GM23338 (cell line): ENCODE measurements around the gene TCERG1L.

ENCODE experiments used
- CREB1 ChIP-seq: fragments of 250-450 bp; sonication (Bioruptor Pico); IDR thresholded peaks from 2 replicates; pipeline ENCODE4 v1.5.0; 2020; ENCODE audit warnings: low read depth, mild to moderate bottlenecking, moderate library complexity
- EZH2 ChIP-seq: fragments of 200-600 bp; sonication (generic); IDR thresholded peaks from one replicate; pipeline ENCODE4 v1.8.0; 2017; ENCODE audit warnings: antibody characterized with exemption, mild to moderate bottlenecking, low read depth; ENCODE audit not compliant: unreplicated experiment
- EZH2phosphoT487 ChIP-seq: fragments of 200-600 bp; sonication (generic); IDR thresholded peaks from one replicate; pipeline ENCODE4 v1.8.1; 2018; ENCODE audit warnings: antibody characterized with exemption; ENCODE audit not compliant: unreplicated experiment
- JUNB ChIP-seq: IDR thresholded peaks from one replicate; pipeline ENCODE4 v1.6.1; 2016; ENCODE audit warnings: antibody characterized with exemption; ENCODE audit not compliant: unreplicated experiment
- NANOG ChIP-seq: IDR thresholded peaks from 2 replicates; pipeline ENCODE4 v1.6.1; 2016; ENCODE audit warnings: antibody characterized with exemption, borderline replicate concordance
- POLR2AphosphoS5 ChIP-seq: IDR thresholded peaks from 2 replicates; pipeline ENCODE4 v1.6.1; 2016; ENCODE audit warnings: antibody characterized with exemption, low read depth
- STAT1 ChIP-seq: IDR thresholded peaks from one replicate; pipeline ENCODE4 v1.6.1; 2016; ENCODE audit warnings: antibody characterized with exemption; ENCODE audit not compliant: unreplicated experiment
- ZNF114 ChIP-seq: fragments of 250-450 bp; sonication (Bioruptor Pico); IDR thresholded peaks from 2 replicates; pipeline ENCODE4 v1.5.0; 2020; ENCODE audit warnings: mild to moderate bottlenecking, moderate library complexity
- ZNF331 ChIP-seq: fragments of 250-450 bp; sonication (Bioruptor Pico); IDR thresholded peaks from 2 replicates; pipeline ENCODE4 v1.5.0; 2020; ENCODE audit warnings: low read depth, mild to moderate bottlenecking, moderate library complexity
- TF ChIP-seq, protein P1 (sequence below), 2 experiments: fragments of 200-600 bp in 1 of 2; sonication (generic) in 1 of 2; conservative IDR thresholded peaks; 2 replicates each; pipeline versions ENCODE4 v1.5.1 to v1.6.1; 2016 to 2017; ENCODE audit warnings: antibody characterized with exemption in 2 of 2, low read depth in 2 of 2, mild to moderate bottlenecking in 2 of 2, moderate library complexity in 1 of 2
- TF ChIP-seq, protein P2 (sequence below): IDR thresholded peaks from one replicate; pipeline ENCODE4 v1.6.1; 2018; ENCODE audit warnings: antibody characterized with exemption; ENCODE audit not compliant: unreplicated experiment
- TF ChIP-seq, protein P3 (sequence below): IDR thresholded peaks from 2 replicates; pipeline ENCODE4 v1.6.1; 2016; ENCODE audit warnings: antibody characterized with exemption
- TF ChIP-seq, protein P4 (sequence below): fragments of 250-450 bp; sonication (Bioruptor Pico); IDR thresholded peaks from 2 replicates; pipeline ENCODE4 v1.5.0; 2020; ENCODE audit warnings: mild to moderate bottlenecking, moderate library complexity

DNA sequence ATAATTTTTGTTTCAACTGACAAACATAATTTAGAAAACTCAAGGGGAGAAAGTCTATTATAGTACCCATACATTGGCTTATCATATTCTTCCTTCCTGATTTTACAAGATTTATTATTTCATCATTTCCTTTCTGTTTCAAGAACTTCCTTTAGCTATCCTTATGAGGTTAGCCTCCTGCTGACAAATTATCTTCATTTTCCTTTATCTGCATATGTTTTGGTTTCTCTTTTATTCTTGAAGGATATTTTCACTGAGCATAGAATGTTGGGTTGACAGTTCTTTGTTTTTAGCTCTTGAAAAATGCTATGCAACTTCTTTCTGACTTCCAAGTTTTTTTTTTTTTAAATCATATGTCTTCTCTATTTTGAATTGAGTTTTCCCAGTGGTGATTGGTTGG lies 21.3 kb upstream of the TCERG1L start:
- TF ChIP-seq CREB1 (CRISPR knock-in tag) (no peak), ZNF331 (CRISPR knock-in tag) (no peak), POLR2AphosphoS5 (no peak), NANOG (no peak), EZH2phosphoT487 (no peak), EZH2 (no peak), ZNF114 (no peak), STAT1 (no peak), JUNB (no peak)
- TF ChIP-seq, protein P1, sequence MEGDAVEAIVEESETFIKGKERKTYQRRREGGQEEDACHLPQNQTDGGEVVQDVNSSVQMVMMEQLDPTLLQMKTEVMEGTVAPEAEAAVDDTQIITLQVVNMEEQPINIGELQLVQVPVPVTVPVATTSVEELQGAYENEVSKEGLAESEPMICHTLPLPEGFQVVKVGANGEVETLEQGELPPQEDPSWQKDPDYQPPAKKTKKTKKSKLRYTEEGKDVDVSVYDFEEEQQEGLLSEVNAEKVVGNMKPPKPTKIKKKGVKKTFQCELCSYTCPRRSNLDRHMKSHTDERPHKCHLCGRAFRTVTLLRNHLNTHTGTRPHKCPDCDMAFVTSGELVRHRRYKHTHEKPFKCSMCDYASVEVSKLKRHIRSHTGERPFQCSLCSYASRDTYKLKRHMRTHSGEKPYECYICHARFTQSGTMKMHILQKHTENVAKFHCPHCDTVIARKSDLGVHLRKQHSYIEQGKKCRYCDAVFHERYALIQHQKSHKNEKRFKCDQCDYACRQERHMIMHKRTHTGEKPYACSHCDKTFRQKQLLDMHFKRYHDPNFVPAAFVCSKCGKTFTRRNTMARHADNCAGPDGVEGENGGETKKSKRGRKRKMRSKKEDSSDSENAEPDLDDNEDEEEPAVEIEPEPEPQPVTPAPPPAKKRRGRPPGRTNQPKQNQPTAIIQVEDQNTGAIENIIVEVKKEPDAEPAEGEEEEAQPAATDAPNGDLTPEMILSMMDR (conservative IDR thresholded peaks at IDR 0.05; ENCODE audit: low read depth in 2 of 2), result no peak
- TF ChIP-seq, protein P2, sequence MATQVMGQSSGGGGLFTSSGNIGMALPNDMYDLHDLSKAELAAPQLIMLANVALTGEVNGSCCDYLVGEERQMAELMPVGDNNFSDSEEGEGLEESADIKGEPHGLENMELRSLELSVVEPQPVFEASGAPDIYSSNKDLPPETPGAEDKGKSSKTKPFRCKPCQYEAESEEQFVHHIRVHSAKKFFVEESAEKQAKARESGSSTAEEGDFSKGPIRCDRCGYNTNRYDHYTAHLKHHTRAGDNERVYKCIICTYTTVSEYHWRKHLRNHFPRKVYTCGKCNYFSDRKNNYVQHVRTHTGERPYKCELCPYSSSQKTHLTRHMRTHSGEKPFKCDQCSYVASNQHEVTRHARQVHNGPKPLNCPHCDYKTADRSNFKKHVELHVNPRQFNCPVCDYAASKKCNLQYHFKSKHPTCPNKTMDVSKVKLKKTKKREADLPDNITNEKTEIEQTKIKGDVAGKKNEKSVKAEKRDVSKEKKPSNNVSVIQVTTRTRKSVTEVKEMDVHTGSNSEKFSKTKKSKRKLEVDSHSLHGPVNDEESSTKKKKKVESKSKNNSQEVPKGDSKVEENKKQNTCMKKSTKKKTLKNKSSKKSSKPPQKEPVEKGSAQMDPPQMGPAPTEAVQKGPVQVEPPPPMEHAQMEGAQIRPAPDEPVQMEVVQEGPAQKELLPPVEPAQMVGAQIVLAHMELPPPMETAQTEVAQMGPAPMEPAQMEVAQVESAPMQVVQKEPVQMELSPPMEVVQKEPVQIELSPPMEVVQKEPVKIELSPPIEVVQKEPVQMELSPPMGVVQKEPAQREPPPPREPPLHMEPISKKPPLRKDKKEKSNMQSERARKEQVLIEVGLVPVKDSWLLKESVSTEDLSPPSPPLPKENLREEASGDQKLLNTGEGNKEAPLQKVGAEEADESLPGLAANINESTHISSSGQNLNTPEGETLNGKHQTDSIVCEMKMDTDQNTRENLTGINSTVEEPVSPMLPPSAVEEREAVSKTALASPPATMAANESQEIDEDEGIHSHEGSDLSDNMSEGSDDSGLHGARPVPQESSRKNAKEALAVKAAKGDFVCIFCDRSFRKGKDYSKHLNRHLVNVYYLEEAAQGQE, result no peak
- TF ChIP-seq, protein P3, sequence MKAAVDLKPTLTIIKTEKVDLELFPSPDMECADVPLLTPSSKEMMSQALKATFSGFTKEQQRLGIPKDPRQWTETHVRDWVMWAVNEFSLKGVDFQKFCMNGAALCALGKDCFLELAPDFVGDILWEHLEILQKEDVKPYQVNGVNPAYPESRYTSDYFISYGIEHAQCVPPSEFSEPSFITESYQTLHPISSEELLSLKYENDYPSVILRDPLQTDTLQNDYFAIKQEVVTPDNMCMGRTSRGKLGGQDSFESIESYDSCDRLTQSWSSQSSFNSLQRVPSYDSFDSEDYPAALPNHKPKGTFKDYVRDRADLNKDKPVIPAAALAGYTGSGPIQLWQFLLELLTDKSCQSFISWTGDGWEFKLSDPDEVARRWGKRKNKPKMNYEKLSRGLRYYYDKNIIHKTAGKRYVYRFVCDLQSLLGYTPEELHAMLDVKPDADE, result no peak
- TF ChIP-seq, protein P4, sequence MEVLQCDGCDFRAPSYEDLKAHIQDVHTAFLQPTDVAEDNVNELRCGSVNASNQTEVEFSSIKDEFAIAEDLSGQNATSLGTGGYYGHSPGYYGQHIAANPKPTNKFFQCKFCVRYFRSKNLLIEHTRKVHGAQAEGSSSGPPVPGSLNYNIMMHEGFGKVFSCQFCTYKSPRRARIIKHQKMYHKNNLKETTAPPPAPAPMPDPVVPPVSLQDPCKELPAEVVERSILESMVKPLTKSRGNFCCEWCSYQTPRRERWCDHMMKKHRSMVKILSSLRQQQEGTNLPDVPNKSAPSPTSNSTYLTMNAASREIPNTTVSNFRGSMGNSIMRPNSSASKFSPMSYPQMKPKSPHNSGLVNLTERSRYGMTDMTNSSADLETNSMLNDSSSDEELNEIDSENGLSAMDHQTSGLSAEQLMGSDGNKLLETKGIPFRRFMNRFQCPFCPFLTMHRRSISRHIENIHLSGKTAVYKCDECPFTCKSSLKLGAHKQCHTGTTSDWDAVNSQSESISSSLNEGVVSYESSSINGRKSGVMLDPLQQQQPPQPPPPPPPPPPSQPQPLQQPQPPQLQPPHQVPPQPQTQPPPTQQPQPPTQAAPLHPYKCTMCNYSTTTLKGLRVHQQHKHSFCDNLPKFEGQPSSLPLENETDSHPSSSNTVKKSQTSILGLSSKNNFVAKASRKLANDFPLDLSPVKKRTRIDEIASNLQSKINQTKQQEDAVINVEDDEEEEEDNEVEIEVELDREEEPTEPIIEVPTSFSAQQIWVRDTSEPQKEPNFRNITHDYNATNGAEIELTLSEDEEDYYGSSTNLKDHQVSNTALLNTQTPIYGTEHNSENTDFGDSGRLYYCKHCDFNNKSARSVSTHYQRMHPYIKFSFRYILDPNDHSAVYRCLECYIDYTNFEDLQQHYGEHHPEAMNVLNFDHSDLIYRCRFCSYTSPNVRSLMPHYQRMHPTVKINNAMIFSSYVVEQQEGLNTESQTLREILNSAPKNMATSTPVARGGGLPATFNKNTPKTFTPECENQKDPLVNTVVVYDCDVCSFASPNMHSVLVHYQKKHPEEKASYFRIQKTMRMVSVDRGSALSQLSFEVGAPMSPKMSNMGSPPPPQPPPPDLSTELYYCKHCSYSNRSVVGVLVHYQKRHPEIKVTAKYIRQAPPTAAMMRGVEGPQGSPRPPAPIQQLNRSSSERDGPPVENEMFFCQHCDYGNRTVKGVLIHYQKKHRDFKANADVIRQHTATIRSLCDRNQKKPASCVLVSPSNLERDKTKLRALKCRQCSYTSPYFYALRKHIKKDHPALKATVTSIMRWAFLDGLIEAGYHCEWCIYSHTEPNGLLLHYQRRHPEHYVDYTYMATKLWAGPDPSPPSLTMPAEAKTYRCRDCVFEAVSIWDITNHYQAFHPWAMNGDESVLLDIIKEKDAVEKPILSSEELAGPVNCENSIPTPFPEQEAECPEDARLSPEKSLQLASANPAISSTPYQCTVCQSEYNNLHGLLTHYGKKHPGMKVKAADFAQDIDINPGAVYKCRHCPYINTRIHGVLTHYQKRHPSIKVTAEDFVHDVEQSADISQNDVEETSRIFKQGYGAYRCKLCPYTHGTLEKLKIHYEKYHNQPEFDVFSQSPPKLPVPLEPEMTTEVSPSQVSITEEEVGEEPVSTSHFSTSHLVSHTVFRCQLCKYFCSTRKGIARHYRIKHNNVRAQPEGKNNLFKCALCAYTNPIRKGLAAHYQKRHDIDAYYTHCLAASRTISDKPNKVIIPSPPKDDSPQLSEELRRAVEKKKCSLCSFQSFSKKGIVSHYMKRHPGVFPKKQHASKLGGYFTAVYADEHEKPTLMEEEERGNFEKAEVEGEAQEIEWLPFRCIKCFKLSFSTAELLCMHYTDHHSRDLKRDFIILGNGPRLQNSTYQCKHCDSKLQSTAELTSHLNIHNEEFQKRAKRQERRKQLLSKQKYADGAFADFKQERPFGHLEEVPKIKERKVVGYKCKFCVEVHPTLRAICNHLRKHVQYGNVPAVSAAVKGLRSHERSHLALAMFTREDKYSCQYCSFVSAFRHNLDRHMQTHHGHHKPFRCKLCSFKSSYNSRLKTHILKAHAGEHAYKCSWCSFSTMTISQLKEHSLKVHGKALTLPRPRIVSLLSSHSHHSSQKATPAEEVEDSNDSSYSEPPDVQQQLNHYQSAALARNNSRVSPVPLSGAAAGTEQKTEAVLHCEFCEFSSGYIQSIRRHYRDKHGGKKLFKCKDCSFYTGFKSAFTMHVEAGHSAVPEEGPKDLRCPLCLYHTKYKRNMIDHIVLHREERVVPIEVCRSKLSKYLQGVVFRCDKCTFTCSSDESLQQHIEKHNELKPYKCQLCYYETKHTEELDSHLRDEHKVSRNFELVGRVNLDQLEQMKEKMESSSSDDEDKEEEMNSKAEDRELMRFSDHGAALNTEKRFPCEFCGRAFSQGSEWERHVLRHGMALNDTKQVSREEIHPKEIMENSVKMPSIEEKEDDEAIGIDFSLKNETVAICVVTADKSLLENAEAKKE, result no peak
